Adrenal gland (tissue), 12 donors: ENCODE measurements around the gene NBR1. TPM values are rescaled to one million over a fixed set of nuclear protein-coding genes. Genes with fewer than 3 reads are reported as not detected.

ENCODE experiments used
- DNase-seq, 7 donors: peaks; one replicate each; pipeline ENCODE4 v3.0.0-alpha.2; 2019 to 2020
- H3K27ac ChIP-seq, 5 donors: fragments of 200-600 bp; sonication (generic) in 4 of 5; 1 replicate in 3 of 5; 2 replicates in 2 of 5; pipeline versions ENCODE4 v1.5.1 to v1.8.0; 2016 to 2020; ENCODE audit warnings: mild to moderate bottlenecking in 1 of 5
- H3K27me3 ChIP-seq: fragments of 200-600 bp; 2 replicates; pipeline ENCODE4 v1.8.0; 2021
- H3K36me3 ChIP-seq, 2 donors: fragments of 200-600 bp; replicated peaks in 1 of 2; 1 replicate in 1 of 2; 2 replicates in 1 of 2; pipeline versions ENCODE4 v1.5.1 to v1.8.0; 2018 to 2022
- H3K4me1 ChIP-seq, 2 donors: fragments of 200-600 bp; replicated peaks in 1 of 2; 1 replicate in 1 of 2; 2 replicates in 1 of 2; pipeline versions ENCODE4 v1.5.1 to v1.8.0; 2018 to 2021
- H3K4me3 ChIP-seq, 4 donors: fragments of 200-600 bp; sonication (generic) in 3 of 4; one replicate each; pipeline ENCODE4 v1.5.1; 2016 to 2018
- H3K9me3 ChIP-seq, 3 donors: fragments of 200-600 bp; sonication (generic) in 1 of 3; replicated peaks in 1 of 3; 1 replicate in 2 of 3; 2 replicates in 1 of 3; pipeline versions ENCODE4 v1.5.1 to v1.8.0; 2016 to 2021
- POLR2A ChIP-seq, 2 donors: fragments of 450-650 bp; IDR thresholded peaks; one replicate each; pipeline ENCODE4 v1.6.1; 2017; ENCODE audit warnings: antibody characterized with exemption in 2 of 2, mild to moderate bottlenecking in 2 of 2, moderate library complexity in 1 of 2
- WGBS, 4 donors: extraction: QIAGEN DNeasy Blood & Tissue Kit in 2 of 4; methylation state at CpG; one replicate each; pipeline versions ENCODE4 v1.1.5 to v1.1.7; 2013 to 2017; 5-methylcytosine and 5-hydroxymethylcytosine counted together
- intact Hi-C, 2 donors: fragments of 100-400 bp; cut with DNase I; formaldehyde crosslinking; loops; one replicate each; pipeline versions ENCODE4 v1.14.1 to v1.15.0; 2022 to 2023
- polyA plus RNA-seq, 3 donors: library from polyadenylated mRNA; stranded (reverse); fragments of 200-250 nt in 2 of 3; fragments of 350-450 nt in 1 of 3; fragmentation: Illumina TruSeq in 1 of 3; extraction: RNeasy Lipid Tissue Mini Kit (QIAGEN cat#74804) in 1 of 3; gene quantifications; one replicate each; pipeline ENCODE4 v1.2.3, GENCODE V29; 2013 to 2014
- total RNA-seq, 9 donors: library from RNA; depleted of rRNA in 4 of 9; stranded (reverse); fragments of >200 nt in 4 of 9; fragments of 120-200 nt in 1 of 9; fragmentation: NEBNext Ultra II Directional in 1 of 9; extraction: Animal tissue kit (Norgen Biotek cat#: 25700) in 1 of 9; gene quantifications; one replicate each; pipeline versions ENCODE4 v1.1.0 to v1.2.4, GENCODE V29; 2013 to 2023
- TF ChIP-seq, protein P1 (sequence below), 6 experiments: fragments of 450-650 bp in 4 of 6; fragments of 200-600 bp in 2 of 6; sonication (generic) in 1 of 6; IDR thresholded peaks; 1 replicate in 5 of 6; 2 replicates in 1 of 6; pipeline versions ENCODE4 v1.5.1 to v1.8.0; 2016 to 2021; ENCODE audit warnings: antibody characterized with exemption in 6 of 6, mild to moderate bottlenecking in 2 of 6, moderate library complexity in 1 of 6
- donor health status: healthy with polysubstance abuse.
- donor health status: Bipolar disorder and iron deficiency.
- donor health status: DM: yes; HTN: yes; CAD: no.
- donor health status: DM: no; HTN: no; CAD: no.
- donor health status: DM: no; HTN: no; CAD: no.
- donor health status: DM: yes; HTN: yes; CAD: no.

The NBR1 gene
- total and polyA plus RNA-seq, 12 donors: 38.6 to 139 (median 106) TPM

DNA sequence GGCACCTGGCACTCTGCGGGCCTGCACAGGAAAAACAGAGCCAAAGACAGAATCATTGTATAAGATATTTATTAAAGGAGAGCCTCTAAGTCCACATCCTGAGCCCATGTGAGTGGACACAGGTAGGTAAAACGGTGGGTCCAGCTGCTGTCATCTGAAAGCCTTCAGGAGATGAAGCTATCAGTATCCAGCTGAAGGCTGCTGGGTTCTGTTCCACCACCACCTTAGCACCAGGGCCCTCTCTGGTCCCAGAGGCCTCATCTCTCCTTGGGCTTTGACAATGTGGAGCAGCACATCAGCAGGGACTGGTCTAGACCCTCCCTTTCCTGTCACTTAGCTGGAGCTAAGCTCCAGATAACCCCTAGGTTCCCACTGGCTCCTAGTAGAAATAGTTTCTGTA lies 48.0 kb downstream of the NBR1 start:
- intact Hi-C loops: no loop called here
- Histone ChIP-seq H3K36me3 (peaks cover 0 to 16% of the 10 kb centered on the region in 2 donors), H3K4me1 (no peaks in the 10 kb centered on the region), H3K27me3 (no peaks in the 10 kb centered on the region), H3K27ac (no peak overlapping the region), H3K4me3 (no peak overlapping the region), H3K9me3 (no peaks in the 10 kb centered on the region)
- 90 to 100% (median 95%) methylated on average over 2 of the region's 2 CpGs for WGBS, 4 donors
- no peak for TF ChIP-seq POLR2A (IDR thresholded peaks at IDR 0.05)
- TF ChIP-seq, protein P1, sequence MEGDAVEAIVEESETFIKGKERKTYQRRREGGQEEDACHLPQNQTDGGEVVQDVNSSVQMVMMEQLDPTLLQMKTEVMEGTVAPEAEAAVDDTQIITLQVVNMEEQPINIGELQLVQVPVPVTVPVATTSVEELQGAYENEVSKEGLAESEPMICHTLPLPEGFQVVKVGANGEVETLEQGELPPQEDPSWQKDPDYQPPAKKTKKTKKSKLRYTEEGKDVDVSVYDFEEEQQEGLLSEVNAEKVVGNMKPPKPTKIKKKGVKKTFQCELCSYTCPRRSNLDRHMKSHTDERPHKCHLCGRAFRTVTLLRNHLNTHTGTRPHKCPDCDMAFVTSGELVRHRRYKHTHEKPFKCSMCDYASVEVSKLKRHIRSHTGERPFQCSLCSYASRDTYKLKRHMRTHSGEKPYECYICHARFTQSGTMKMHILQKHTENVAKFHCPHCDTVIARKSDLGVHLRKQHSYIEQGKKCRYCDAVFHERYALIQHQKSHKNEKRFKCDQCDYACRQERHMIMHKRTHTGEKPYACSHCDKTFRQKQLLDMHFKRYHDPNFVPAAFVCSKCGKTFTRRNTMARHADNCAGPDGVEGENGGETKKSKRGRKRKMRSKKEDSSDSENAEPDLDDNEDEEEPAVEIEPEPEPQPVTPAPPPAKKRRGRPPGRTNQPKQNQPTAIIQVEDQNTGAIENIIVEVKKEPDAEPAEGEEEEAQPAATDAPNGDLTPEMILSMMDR (IDR thresholded peaks at IDR 0.05): no peak
- peak in 3 of 7 donors; percentile 4 to 45 (median 8) for DNase-seq

DNA sequence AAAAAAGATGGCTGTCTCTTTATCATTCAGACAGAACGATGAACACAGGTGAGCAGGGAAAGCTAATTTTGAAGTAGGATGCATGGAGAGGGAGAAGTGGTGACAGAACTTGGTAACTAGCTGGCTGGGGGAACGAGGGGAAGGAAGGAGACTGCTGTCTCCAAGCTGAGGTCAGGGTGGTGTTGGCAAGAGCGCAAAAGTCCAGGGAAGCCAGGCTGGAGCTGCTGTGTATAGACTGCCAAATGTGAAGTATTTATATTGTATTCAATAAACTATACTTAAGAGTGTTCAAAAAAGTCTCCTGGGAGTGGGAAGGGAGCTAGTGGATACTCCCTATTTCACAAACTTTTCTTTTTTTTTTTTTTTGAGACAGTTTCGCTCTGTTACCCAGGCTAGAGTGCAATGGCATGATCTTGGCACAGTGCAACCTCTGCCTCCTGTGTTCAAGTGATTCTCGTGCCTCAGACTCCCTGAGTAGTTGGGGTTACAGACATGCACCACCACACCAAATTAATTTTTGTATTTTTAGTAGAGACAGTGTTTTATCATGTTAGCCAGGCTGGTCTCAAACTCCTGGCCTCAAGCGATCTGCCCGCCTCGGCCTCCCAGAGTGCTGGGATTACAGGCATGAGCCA lies 48.8 kb downstream of the NBR1 start:
- TF ChIP-seq, protein P1 (IDR thresholded peaks at IDR 0.05): no peak
- TF ChIP-seq POLR2A (IDR thresholded peaks at IDR 0.05): no peak
- DNase-seq: peak in 3 of 7 donors; percentile 2 to 30 (median 13)
- no peaks in the 10 kb centered on the region for H3K27me3 ChIP-seq
- no peak overlapping the region for H3K27ac ChIP-seq
- H3K36me3 ChIP-seq: peaks cover 0 to 10% of the 10 kb centered on the region in 2 donors
- 74 to 86% (median 82%) methylated on average over 8 of the region's 8 CpGs for WGBS, 4 donors
- no peak overlapping the region for H3K4me3 ChIP-seq
- H3K4me1 ChIP-seq: no peaks in the 10 kb centered on the region
- intact Hi-C loops: no loop called here
- H3K9me3 ChIP-seq: no peaks in the 10 kb centered on the region

DNA sequence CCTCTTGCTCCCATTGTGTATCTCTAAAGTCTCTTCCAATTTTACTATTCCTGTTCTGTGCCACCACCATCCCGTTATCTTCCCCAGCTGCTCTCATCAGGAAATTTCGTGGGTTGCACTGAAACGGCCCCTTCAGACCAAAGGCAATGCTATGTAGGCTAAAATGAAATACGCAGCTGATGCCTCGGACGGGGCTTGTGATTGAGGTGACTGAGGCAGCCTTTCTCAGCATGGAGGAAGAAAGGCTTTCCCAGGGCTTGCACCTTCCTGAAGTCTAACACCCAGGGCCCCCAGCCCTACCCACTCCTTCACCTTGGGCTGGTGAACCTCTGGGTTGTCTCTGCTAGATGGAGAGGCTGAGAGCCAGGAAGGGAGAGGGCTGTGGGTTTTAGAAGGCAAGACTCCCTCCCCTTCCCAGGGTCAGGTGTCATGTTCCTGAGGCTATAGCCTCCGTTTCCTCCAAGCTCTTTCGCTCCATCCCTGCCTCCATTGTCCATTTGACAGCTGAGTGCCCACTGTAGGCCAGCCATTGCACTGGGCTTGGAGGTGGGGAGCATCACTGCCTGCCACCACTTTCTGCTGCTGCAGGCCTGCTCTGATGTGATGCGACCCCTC lies 49.6 kb downstream of the NBR1 start:
- DNase-seq: peak in 2 of 7 donors; percentile 5 to 41
- peaks cover 0 to 4% of the 10 kb centered on the region in 2 donors for H3K36me3 ChIP-seq
- no peaks in the 10 kb centered on the region for H3K27me3 ChIP-seq
- intact Hi-C loops: no loop called here
- H3K4me3 ChIP-seq: no peak overlapping the region
- no peak overlapping the region for H3K27ac ChIP-seq
- 85 to 94% (median 87%) methylated on average over 9 of the region's 9 CpGs for WGBS, 4 donors
- no peak for TF ChIP-seq POLR2A (IDR thresholded peaks at IDR 0.05)
- TF ChIP-seq, protein P1 (IDR thresholded peaks at IDR 0.05): no peak
- no peaks in the 10 kb centered on the region for H3K9me3 ChIP-seq
- H3K4me1 ChIP-seq: no peaks in the 10 kb centered on the region

DNA sequence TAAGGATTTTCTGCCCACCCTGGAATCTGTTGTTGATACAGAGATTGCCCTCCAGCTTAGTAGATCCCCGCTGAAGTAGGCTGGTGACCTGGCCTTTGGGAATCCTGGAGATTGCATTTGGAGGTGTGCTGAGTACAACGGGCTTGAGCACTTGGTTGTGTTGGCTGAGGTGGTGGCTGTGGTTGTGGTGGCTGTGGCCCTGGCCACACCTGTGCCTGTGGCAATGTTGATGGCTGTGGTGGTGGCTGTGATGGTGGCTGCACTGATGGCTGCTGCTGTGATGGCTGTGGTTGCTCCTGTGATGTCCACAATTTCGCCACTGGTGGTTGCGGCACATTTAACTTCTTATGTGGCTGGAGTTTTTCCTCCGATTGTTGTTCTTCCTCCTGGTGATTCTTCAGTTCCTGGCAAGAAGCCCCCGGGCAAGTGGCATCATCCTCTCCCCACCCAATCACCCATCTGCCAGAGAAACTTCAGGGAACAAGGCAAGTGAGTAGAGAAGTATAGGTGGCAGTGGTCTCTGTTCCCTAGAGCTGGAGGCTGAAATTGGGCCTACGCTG lies 53.2 kb downstream of the NBR1 start:
- intact Hi-C loops: no loop called here
- WGBS, 4 donors: 87 to 100% (median 92%) methylated on average over 5 to 7 of the region's 7 CpGs
- Histone ChIP-seq H3K27me3 (no peaks in the 10 kb centered on the region), H3K27ac (no peak overlapping the region), H3K36me3 (no peaks in the 10 kb centered on the region), H3K9me3 (no peaks in the 10 kb centered on the region), H3K4me1 (no peaks in the 10 kb centered on the region), H3K4me3 (no peak overlapping the region)
- DNase-seq: peak in 4 of 7 donors; percentile 5 to 35 (median 6)
- TF ChIP-seq POLR2A (IDR thresholded peaks at IDR 0.05): no peak
- TF ChIP-seq, protein P1 (IDR thresholded peaks at IDR 0.05): no peak
